Measurements from ENCODE around the gene WHRN. TPM values are rescaled to one million over a fixed set of nuclear protein-coding genes. Genes with fewer than 3 reads are reported as not detected.

Gene WHRN
- total and polyA plus RNA-seq, 2 of the 8 experiments (the other 6 are each of a cell fraction or from before 2014, with no cell fraction given), result 4.4 to 7.7 TPM

- CTCF ChIA-PET (ENCODE audit: partially characterized antibody), result interaction anchor here (0.7 to 3.9 kb wide), 15 partner anchors 10 to 267 kb away, joined by 3 to 9 read pairs (median 3); partner anchors contain the start of gene ATP6V1G1
- H2AFZ ChIP-seq (ENCODE audit: low read length), result no peak overlapping the region
- H3K9ac ChIP-seq (replicated peaks in 1 of 4; ENCODE audit: extremely low read depth in 1 of 4, low read depth in 3 of 4, low read length in 3 of 4), result no peak overlapping the region; a peak in 1 of 7 replicates
- TF ChIP-seq SRF (IDR thresholded peaks at IDR 0.05; ENCODE audit: low read depth, low read length), result no peak
- TF ChIP-seq, protein P1, sequence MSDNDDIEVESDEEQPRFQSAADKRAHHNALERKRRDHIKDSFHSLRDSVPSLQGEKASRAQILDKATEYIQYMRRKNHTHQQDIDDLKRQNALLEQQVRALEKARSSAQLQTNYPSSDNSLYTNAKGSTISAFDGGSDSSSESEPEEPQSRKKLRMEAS (IDR thresholded peaks at IDR 0.05), result no peak
- no peak for TF ChIP-seq SP1 (IDR thresholded peaks at IDR 0.05; ENCODE audit: low read depth, low read length)
- TF ChIP-seq BRCA1 (IDR thresholded peaks at IDR 0.05; ENCODE audit: low read depth, low read length), result no peak
- peak in 1 of 2 experiments; percentile 55; a peak in 2 of 4 replicates for TF ChIP-seq SIN3A (conservative IDR thresholded peaks at IDR 0.05 in 1 of 2, IDR thresholded peaks at IDR 0.05 in 1 of 2; ENCODE audit: low read depth in 1 of 2, low read length in 2 of 2)
- no peak for TF ChIP-seq RFX5 (IDR thresholded peaks at IDR 0.05; ENCODE audit: borderline replicate concordance, low read depth, low read length)
- no peak for TF ChIP-seq NANOG (IDR thresholded peaks at IDR 0.05; ENCODE audit: insufficient read depth, low read depth, low read length, poor library complexity, severe bottlenecking)
- no peak for TF ChIP-seq SIRT6 (IDR thresholded peaks at IDR 0.05; ENCODE audit: low read length)
- no peak for TF ChIP-seq E2F6 (IDR thresholded peaks at IDR 0.05)
- TF ChIP-seq POU5F1 (IDR thresholded peaks at IDR 0.05; ENCODE audit: low read depth, low read length), result no peak
- 0 out of 2 replicates have a peak, but pooled peaks have one; percentile 35 for TF ChIP-seq TCF12 (IDR thresholded peaks at IDR 0.05; ENCODE audit: low read depth, low read length)
Measured at GRCh38 chr9:114385397-114386181, 119.7 kb downstream of the WHRN start.

More at GRCh38 chr9:114385397-114386181, 119.7 kb downstream of the WHRN start:
- Histone ChIP-seq H3K4me2 (ENCODE audit: insufficient read depth in 1 of 2, low read depth in 2 of 2, low read length in 2 of 2) (peak overlapping the region in 1 of 2 experiments; percentile 26; a peak in 2 of 4 replicates), H4K20me1 (replicated peaks in 1 of 2; ENCODE audit: control insufficient read depth in 1 of 2, insufficient read depth in 2 of 2, low read length in 2 of 2) (no peaks in the 10 kb centered on the region), H3K18ac (ENCODE audit: extremely low read depth, low read length) (no peak overlapping the region), H3K27me3 (replicated peaks in 1 of 4; ENCODE audit: control insufficient read depth in 3 of 4, extremely low read depth in 1 of 4, insufficient read depth in 3 of 4, low read length in 3 of 4) (no peaks in the 10 kb centered on the region; a peak in 1 of 7 replicates), H2AK5ac (ENCODE audit: low read depth, low read length) (no peak overlapping the region), H3K14ac (ENCODE audit: insufficient read length) (no peak overlapping the region), H3K56ac (replicated peaks; ENCODE audit: insufficient read length, low read depth, low read length) (no peak overlapping the region), H3K4me1 (replicated peaks in 1 of 4; ENCODE audit: control insufficient read depth in 3 of 4, insufficient read depth in 4 of 4, low read length in 3 of 4) (peaks cover 19 to 55% (median 39%) of the 10 kb centered on the region in 4 experiments), H2BK5ac (ENCODE audit: low read depth, low read length) (no peak overlapping the region), H4K8ac (ENCODE audit: extremely low read depth, insufficient read depth, low read length) (no peak overlapping the region), H3K27ac (ENCODE audit: low read depth, low read length) (no peak overlapping the region; the same call in 1 of the 2 replicates), H3K79me2 (ENCODE audit: control insufficient read depth in 1 of 2, insufficient read depth in 2 of 2, low read length in 2 of 2) (peaks cover 0 to 2% of the 10 kb centered on the region in 2 experiments; a peak in 1 of 4 replicates), H3K9me3 (ENCODE audit: insufficient read depth in 2 of 2, low read depth in 1 of 2, low read length in 1 of 2) (no peaks in the 10 kb centered on the region), H4K5ac (ENCODE audit: insufficient read length, low read depth, low read length) (no peak overlapping the region), H2BK120ac (replicated peaks; ENCODE audit: low read depth, low read length) (no peak overlapping the region), H3K36me3 (ENCODE audit: control insufficient read depth in 2 of 4, insufficient read depth in 4 of 4, low read length in 3 of 4) (no peaks in the 10 kb centered on the region; a peak in 1 of 8 replicates), H3K23ac (ENCODE audit: insufficient read length) (no peak overlapping the region), H3K4ac (replicated peaks; ENCODE audit: insufficient read length, low read depth, low read length) (peak overlapping the region; percentile 46), H3K23me2 (ENCODE audit: low read depth, low read length) (no peaks in the 10 kb centered on the region), H3K4me3 (ENCODE audit: extremely low read depth in 1 of 4, insufficient read depth in 2 of 4, low read depth in 3 of 4, low read length in 4 of 4) (no peak overlapping the region), H2BK20ac (ENCODE audit: low read length) (no peak overlapping the region), H3K79me1 (ENCODE audit: low read depth, low read length) (peaks cover 3% of the 10 kb centered on the region; the same call in 1 of the 2 replicates), H2BK15ac (ENCODE audit: low read length) (no peak overlapping the region), H4K91ac (replicated peaks; ENCODE audit: insufficient read length, low read length) (peak overlapping the region; percentile 29), H2BK12ac (ENCODE audit: low read depth, low read length) (0 out of 2 replicates have a peak overlapping the region, but pooled peaks have one; percentile 3)
- FAIRE-seq, result no peak
- 69% methylated on average over 11 of the region's 11 CpGs; no CpG with 5 or more reads in 1 of the 2 experiments for WGBS, 2 experiments (ENCODE audit: extremely low coverage in 1 of 2, insufficient coverage in 1 of 2, insufficient read length in 1 of 2, insufficient replicate concordance in 2 of 2, low coverage in 1 of 2, low lambda C conversion rate in 2 of 2, missing lambda C conversion rate in 1 of 2)
- POLR2A ChIA-PET (ENCODE audit: partially characterized antibody), result interaction anchor here (1.0 to 10.9 kb wide), 10 partner anchors 9 to 292 kb away, joined by 3 to 67 read pairs (median 4); no protein-coding TSS in a partner anchor
- DNase-seq (ENCODE audit: low read depth in 1 of 2, low spot score in 2 of 2), result no peak

Measured in H1 (cell line).